Kidney (tissue), 14 donors: Measurements from ENCODE around the gene ALX3. TPM values are rescaled to one million over a fixed set of nuclear protein-coding genes. Genes with fewer than 3 reads are reported as not detected.

ENCODE experiments used
- DNase-seq, 5 donors: peaks; one replicate each; pipeline ENCODE4 v3.0.0-alpha.2; 2013 to 2020
- FAIRE-seq: peaks from 2 replicates; lab custom pipeline; 2012; peaks lifted over from hg19 to GRCh38; lab: Jason Lieb, UNC
- H3K27ac ChIP-seq, 2 donors: one replicate each; pipeline ENCODE4 v1.7.0; 2013; ENCODE audit warnings: low read depth in 2 of 2, low read length in 2 of 2, inconsistent platforms in 1 of 2
- H3K27me3 ChIP-seq: one replicate; pipeline ENCODE4 v1.7.1; 2013; ENCODE audit warnings: low read length, inconsistent platforms; ENCODE audit not compliant: control insufficient read depth, insufficient read depth
- H3K36me3 ChIP-seq, 3 donors: one replicate each; pipeline versions ENCODE4 v1.7.0 to v1.7.1; 2013; ENCODE audit warnings: low read length in 3 of 3, control low read depth in 1 of 3, inconsistent platforms in 1 of 3; ENCODE audit not compliant: insufficient read depth in 3 of 3, control insufficient read depth in 2 of 3
- H3K4me1 ChIP-seq, 3 donors: one replicate each; pipeline versions ENCODE4 v1.7.0 to v1.7.1; 2013; ENCODE audit warnings: low read length in 3 of 3, inconsistent platforms in 1 of 3, low read depth in 1 of 3; ENCODE audit not compliant: control insufficient read depth in 2 of 3, insufficient read depth in 2 of 3
- H3K4me3 ChIP-seq, 3 donors: one replicate each; pipeline versions ENCODE4 v1.7.0 to v1.8.1; 2013; ENCODE audit warnings: low read length in 3 of 3, control low read depth in 1 of 3, inconsistent platforms in 1 of 3
- H3K9ac ChIP-seq, 3 donors: one replicate each; pipeline versions ENCODE4 v1.7.0 to v1.7.1; 2013; ENCODE audit warnings: low read length in 3 of 3, control low read depth in 1 of 3, inconsistent platforms in 1 of 3
- H3K9me3 ChIP-seq, 3 donors: one replicate each; pipeline versions ENCODE4 v1.7.0 to v1.7.1; 2013; ENCODE audit warnings: low read length in 3 of 3, control low read depth in 1 of 3, inconsistent platforms in 1 of 3; ENCODE audit not compliant: control insufficient read depth in 2 of 3, insufficient read depth in 1 of 3
- intact Hi-C: fragments of 100-400 bp; cut with DNase I; formaldehyde crosslinking; loops from one replicate; pipeline ENCODE4 v1.11.1; 2022
- polyA plus RNA-seq: library from polyadenylated mRNA; stranded (reverse); fragments of 350-450 nt; fragmentation: Illumina TruSeq; extraction: RNeasy Lipid Tissue Mini Kit (QIAGEN cat#74804); gene quantifications from one replicate; pipeline ENCODE4 v1.2.3, GENCODE V29; 2014; ENCODE audit warnings: low read depth, low replicate concordance; ENCODE audit not compliant: insufficient read depth
- total RNA-seq: library from RNA; stranded (reverse); fragmentation: NEBNext Ultra II Directional; extraction: Animal tissue kit (Norgen Biotek cat#: 25700); gene quantifications from one replicate; pipeline ENCODE4 v1.2.1, GENCODE V29; 2021
- TF ChIP-seq, protein P1 (sequence below): IDR thresholded peaks from 3 replicates; pipeline ENCODE4 v1.5.1; 2012; ENCODE audit warnings: mild to moderate bottlenecking, moderate library complexity, borderline replicate concordance; ENCODE audit not compliant: insufficient read depth; ENCODE audit errors: extremely low read depth
- donor health status: control.
- donor health status: control.
- donor health status: control.
- donor health status: control.
- donor health status: control.
- donor health status: DM: yes; HTN: yes; CAD: no.
- donor health status: Normal renal cell carcinoma (clear cell type).

Gene ALX3
- total and polyA plus RNA-seq, 2 donors from 2014 or later = not detected

DNA sequence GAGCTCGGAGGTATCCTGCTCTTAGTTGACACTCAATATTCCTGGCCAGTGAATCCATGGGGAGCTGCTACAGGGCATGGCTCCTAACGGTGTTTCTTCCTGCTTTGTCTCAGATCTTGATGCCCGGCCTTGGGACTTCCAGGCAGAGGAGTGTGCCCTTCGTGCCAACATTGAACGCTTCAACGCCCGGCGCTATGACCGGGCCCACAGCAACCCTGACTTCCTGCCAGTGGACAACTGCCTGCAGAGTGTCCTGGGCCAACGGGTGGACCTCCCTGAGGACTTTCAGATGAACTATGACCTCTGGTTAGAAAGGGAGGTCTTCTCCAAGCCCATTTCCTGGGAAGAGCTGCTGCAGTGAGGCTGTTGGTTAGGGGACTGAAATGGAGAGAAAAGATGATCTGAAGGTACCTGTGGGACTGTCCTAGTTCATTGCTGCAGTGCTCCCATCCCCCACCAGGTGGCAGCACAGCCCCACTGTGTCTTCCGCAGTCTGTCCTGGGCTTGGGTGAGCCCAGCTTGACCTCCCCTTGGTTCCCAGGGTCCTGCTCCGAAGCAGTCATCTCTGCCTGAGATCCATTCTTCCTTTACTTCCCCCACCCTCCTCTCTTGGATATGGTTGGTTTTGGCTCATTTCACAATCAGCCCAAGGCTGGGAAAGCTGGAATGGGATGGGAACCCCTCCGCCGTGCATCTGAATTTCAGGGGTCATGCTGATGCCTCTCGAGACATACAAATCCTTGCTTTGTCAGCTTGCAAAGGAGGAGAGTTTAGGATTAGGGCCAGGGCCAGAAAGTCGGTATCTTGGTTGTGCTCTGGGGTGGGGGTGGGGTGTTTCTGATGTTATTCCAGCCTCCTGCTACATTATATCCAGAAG, 16.7 kb downstream of the ALX3 start:
- peaks cover 14 to 68% (median 43%) of the 10 kb centered on the region in 3 donors for H3K36me3 ChIP-seq
- FAIRE-seq = no peak
- H3K9me3 ChIP-seq = no peaks in the 10 kb centered on the region
- intact Hi-C loops = loop anchor here (10.0 kb wide), 1 partner anchor 51 kb away; no protein-coding TSS in a partner anchor
- peaks cover 0 to 7% (median 0%) of the 10 kb centered on the region in 3 donors for H3K4me1 ChIP-seq
- no peak overlapping the region for H3K4me3 ChIP-seq
- no peak overlapping the region for H3K9ac ChIP-seq
- DNase-seq = peak in 3 of 5 donors; percentile 54 to 72 (median 63)
- no peaks in the 10 kb centered on the region for H3K27me3 ChIP-seq
- H3K27ac ChIP-seq = no peak overlapping the region
- TF ChIP-seq, protein P1, sequence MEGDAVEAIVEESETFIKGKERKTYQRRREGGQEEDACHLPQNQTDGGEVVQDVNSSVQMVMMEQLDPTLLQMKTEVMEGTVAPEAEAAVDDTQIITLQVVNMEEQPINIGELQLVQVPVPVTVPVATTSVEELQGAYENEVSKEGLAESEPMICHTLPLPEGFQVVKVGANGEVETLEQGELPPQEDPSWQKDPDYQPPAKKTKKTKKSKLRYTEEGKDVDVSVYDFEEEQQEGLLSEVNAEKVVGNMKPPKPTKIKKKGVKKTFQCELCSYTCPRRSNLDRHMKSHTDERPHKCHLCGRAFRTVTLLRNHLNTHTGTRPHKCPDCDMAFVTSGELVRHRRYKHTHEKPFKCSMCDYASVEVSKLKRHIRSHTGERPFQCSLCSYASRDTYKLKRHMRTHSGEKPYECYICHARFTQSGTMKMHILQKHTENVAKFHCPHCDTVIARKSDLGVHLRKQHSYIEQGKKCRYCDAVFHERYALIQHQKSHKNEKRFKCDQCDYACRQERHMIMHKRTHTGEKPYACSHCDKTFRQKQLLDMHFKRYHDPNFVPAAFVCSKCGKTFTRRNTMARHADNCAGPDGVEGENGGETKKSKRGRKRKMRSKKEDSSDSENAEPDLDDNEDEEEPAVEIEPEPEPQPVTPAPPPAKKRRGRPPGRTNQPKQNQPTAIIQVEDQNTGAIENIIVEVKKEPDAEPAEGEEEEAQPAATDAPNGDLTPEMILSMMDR = peak; percentile 88

DNA sequence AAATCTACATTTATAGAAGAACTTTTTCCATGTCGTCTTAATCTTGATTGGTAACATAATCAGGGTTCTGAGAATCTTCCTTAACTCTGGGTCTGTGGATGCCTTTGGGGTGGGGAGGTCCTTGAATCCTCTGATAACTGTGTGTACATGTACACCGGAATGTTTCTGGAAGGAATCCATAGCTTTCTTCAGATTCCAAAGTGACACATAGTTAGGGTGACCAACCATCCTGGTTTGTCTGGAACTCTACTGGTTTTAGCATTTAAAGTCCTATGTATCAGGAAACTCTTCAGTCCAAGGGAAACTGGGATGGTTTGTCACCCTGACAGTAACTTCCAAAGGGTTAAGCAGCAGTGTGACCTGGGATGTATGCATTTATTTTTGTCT, 19.2 kb downstream of the ALX3 start:
- H3K36me3 ChIP-seq = peaks cover 16 to 78% (median 41%) of the 10 kb centered on the region in 3 donors
- FAIRE-seq (no peak), DNase-seq (no peak)
- peaks cover 0 to 12% (median 5%) of the 10 kb centered on the region in 3 donors for H3K4me1 ChIP-seq
- H3K4me3 ChIP-seq = no peak overlapping the region
- intact Hi-C loops = loop anchor here (10.0 kb wide), 1 partner anchor 54 kb away; no protein-coding TSS in a partner anchor
- H3K27ac ChIP-seq = no peak overlapping the region
- no peaks in the 10 kb centered on the region for H3K27me3 ChIP-seq
- no peaks in the 10 kb centered on the region for H3K9me3 ChIP-seq
- H3K9ac ChIP-seq = no peak overlapping the region
- TF ChIP-seq, protein P1 = no peak

DNA sequence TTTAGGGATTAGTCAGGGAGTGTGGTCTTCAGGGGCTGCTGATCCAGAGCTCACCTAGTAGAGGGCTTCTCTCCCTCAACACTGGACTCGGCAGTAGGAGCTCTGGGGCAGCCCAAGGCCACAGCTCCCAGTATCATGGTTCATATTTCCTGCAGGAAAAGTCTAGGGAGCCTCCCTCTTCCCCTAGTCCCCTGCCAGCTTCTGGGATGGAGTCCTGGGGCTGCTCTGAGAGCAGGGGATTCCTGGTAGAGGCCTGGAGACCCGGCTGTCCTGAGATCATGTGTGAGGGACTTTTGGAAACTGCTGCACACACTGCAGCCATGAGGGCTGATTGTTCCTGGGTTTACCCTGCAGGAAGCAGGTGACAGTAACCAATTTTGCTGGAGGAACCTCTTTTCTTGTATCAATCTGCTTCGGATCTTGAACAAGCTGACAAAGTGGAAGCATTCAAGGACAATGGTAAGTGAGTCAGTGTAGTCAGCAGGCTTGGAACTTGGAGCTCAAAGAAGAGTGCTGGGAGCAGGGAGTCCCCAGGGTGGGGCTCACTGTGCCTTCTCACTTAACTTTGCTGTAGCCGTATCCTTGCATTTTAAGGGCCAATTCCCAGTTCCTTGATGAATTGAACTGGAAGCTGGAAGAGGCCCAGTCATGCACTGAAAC, 19.7 kb downstream of the ALX3 start:
- H3K9me3 ChIP-seq = no peaks in the 10 kb centered on the region
- intact Hi-C loops = loop anchor here (10.0 kb wide), 1 partner anchor 54 kb away; no protein-coding TSS in a partner anchor
- peaks cover 16 to 80% (median 39%) of the 10 kb centered on the region in 3 donors for H3K36me3 ChIP-seq
- DNase-seq (no peak), FAIRE-seq (no peak)
- no peak overlapping the region for H3K4me3 ChIP-seq
- H3K27me3 ChIP-seq = no peaks in the 10 kb centered on the region
- no peak overlapping the region for H3K9ac ChIP-seq
- peaks cover 0 to 12% (median 5%) of the 10 kb centered on the region in 3 donors for H3K4me1 ChIP-seq
- TF ChIP-seq, protein P1 = no peak
- H3K27ac ChIP-seq = no peak overlapping the region
